Type B pancreatic cell (in vitro differentiated cells): ENCODE measurements around the gene TNFAIP1. TPM values are rescaled to one million over a fixed set of nuclear protein-coding genes. Genes with fewer than 3 reads are reported as not detected.

Source experiments
- DNase-seq: peaks from one replicate; pipeline ENCODE4 v3.0.0; 2021; ENCODE audit warnings: mixed read lengths; ENCODE audit not compliant: unreplicated experiment; ENCODE audit errors: extremely low spot score
- H3K27ac Mint-ChIP-seq: 2 replicates; pipeline ENCODE4 v1.8.0; 2021; ENCODE audit warnings: mild to moderate bottlenecking, mixed read lengths
- H3K27me3 Mint-ChIP-seq: 2 replicates; pipeline ENCODE4 v1.8.0; 2021; ENCODE audit warnings: mixed read lengths
- H3K36me3 Mint-ChIP-seq: 2 replicates; pipeline ENCODE4 v1.8.0; 2021; ENCODE audit warnings: mixed read lengths
- H3K4me1 Mint-ChIP-seq: one replicate; pipeline ENCODE4 v1.8.0; 2021; ENCODE audit warnings: mixed read lengths; ENCODE audit not compliant: unreplicated experiment
- H3K4me3 Mint-ChIP-seq: 2 replicates; pipeline ENCODE4 v1.8.0; 2021; ENCODE audit warnings: mild to moderate bottlenecking, mixed read lengths
- H3K9me3 Mint-ChIP-seq: 2 replicates; pipeline ENCODE4 v1.8.0; 2021; ENCODE audit warnings: mixed read lengths
- CTCF ChIP-seq: fragments of 200-600 bp; sonication (generic); conservative IDR thresholded peaks from 2 replicates; pipeline ENCODE4 v1.5.0; 2021; ENCODE audit warnings: antibody characterized with exemption, mild to moderate bottlenecking
- total RNA-seq: library from RNA; stranded (reverse); gene quantifications from 2 replicates; pipeline ENCODE4 v1.2.1, GENCODE V29; 2021; ENCODE audit warnings: low replicate concordance

Gene TNFAIP1
- total RNA-seq, 1 donor from 2014 or later = 37.8 TPM

- Mint-ChIP-seq H3K27me3 (no peaks in the 10 kb centered on the region), H3K4me3 (peak overlapping the region; percentile 97), H3K36me3 (no peaks in the 10 kb centered on the region), H3K27ac (no peak overlapping the region), H3K4me1 (peaks cover 28% of the 10 kb centered on the region), H3K9me3 (no peaks in the 10 kb centered on the region)
- DNase-seq = no peak
- no peak for TF ChIP-seq CTCF
Observed at GRCh38 chr17:28317099-28317965, 18.2 kb upstream of the TNFAIP1 start.

- H3K27me3 Mint-ChIP-seq = no peaks in the 10 kb centered on the region
- no peak for DNase-seq
- H3K4me1 Mint-ChIP-seq = peaks cover 36% of the 10 kb centered on the region
Observed at GRCh38 chr17:28317966-28318758, 17.4 kb upstream of the TNFAIP1 start.

GRCh38 chr17:28318759-28319597 lies 16.6 kb upstream of the TNFAIP1 start, which contains the start of gene TMEM97:
TMEM97 (plus strand) TSS chr17:28319200; CDS start chr17:28319240, 40 bp downstream.
- Mint-ChIP-seq H3K36me3 (peaks cover 6% of the 10 kb centered on the region), H3K27me3 (no peaks in the 10 kb centered on the region), H3K9me3 (no peaks in the 10 kb centered on the region), H3K4me1 (peaks cover 37% of the 10 kb centered on the region), H3K4me3 (peak within 1 kb of the TSS; percentile 97), H3K27ac (peak within 1 kb of the TSS; percentile 75)
- peak; percentile 9 for TF ChIP-seq CTCF
- DNase-seq = peak; percentile 96

More at GRCh38 chr17:28317966-28318758, 17.4 kb upstream of the TNFAIP1 start:
- H3K9me3 Mint-ChIP-seq = no peaks in the 10 kb centered on the region
- peaks cover 6% of the 10 kb centered on the region for H3K36me3 Mint-ChIP-seq
- H3K4me3 Mint-ChIP-seq = peak overlapping the region; percentile 97
- peak overlapping the region; percentile 75 for H3K27ac Mint-ChIP-seq
- TF ChIP-seq CTCF = no peak

- Mint-ChIP-seq H3K27ac (peak overlapping the region; percentile 75), H3K4me1 (peaks cover 41% of the 10 kb centered on the region), H3K4me3 (peak overlapping the region; percentile 97), H3K9me3 (no peaks in the 10 kb centered on the region), H3K27me3 (no peaks in the 10 kb centered on the region), H3K36me3 (peaks cover 6% of the 10 kb centered on the region)
- DNase-seq = no peak
- TF ChIP-seq CTCF = peak; percentile 10
Observed at GRCh38 chr17:28319598-28319935, 16.0 kb upstream of the TNFAIP1 start.
